ENCODE results near the gene KRTAP10-2.

Gene KRTAP10-2

DNA sequence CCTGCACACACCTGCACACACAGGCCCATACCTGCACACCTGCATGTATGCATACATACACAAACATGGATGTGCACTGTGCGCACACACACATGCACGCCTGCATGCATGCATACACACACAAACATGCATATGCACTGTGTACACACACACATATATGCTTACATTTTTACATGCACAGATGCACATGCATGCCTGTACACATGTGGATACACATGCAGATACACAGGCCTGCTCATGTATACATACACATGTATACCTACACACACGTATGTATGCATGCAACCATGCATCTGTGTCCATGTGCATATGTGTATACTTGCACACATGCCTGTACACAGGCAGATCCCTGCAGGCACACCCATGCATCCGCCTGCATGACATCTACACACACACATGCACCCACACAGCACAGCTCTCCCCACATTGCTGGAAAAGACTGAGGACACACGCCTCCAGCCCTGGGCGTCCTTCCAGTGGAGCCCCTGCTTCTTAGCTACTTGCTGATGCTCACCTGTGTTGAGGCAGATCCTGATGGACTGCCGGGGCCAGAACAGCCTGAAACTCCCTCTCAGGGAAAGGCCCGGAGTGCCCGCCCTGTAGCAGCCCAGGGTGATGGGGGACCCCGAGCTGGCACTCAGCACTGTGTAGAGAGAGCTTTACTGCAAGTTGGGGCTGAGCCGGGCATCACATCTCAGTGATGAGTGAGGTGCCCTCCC, 39.9 kb downstream of the KRTAP10-2 start:
- Histone ChIP-seq H3F3A (ENCODE audit: insufficient read depth) (no peaks in the 10 kb centered on the region), H3K4me2 (ENCODE audit: low read depth, low read length, poor library complexity, severe bottlenecking) (no peak overlapping the region), H3K9me2 (replicated peaks; ENCODE audit: insufficient read depth, low read length) (no peaks in the 10 kb centered on the region), H2AFZ (ENCODE audit: low read depth, low read length, severe bottlenecking) (no peak overlapping the region), H3K9me3 (ENCODE audit: insufficient read depth, low read length) (no peaks in the 10 kb centered on the region), H3K36me3 (ENCODE audit: low read length) (no peaks in the 10 kb centered on the region), H3K27me3 (ENCODE audit: low read length) (no peaks in the 10 kb centered on the region), H3K27ac (ENCODE audit: low read depth, low read length) (no peak overlapping the region), H3K4me3 (ENCODE audit: insufficient read depth, low read length, poor library complexity, severe bottlenecking) (no peak overlapping the region), H3K9ac (ENCODE audit: low read length) (no peak overlapping the region), H3K79me2 (ENCODE audit: insufficient read depth, low read length) (no peaks in the 10 kb centered on the region), H4K20me1 (ENCODE audit: low read depth, low read length) (no peaks in the 10 kb centered on the region)
- TF ChIP-seq, protein P1, sequence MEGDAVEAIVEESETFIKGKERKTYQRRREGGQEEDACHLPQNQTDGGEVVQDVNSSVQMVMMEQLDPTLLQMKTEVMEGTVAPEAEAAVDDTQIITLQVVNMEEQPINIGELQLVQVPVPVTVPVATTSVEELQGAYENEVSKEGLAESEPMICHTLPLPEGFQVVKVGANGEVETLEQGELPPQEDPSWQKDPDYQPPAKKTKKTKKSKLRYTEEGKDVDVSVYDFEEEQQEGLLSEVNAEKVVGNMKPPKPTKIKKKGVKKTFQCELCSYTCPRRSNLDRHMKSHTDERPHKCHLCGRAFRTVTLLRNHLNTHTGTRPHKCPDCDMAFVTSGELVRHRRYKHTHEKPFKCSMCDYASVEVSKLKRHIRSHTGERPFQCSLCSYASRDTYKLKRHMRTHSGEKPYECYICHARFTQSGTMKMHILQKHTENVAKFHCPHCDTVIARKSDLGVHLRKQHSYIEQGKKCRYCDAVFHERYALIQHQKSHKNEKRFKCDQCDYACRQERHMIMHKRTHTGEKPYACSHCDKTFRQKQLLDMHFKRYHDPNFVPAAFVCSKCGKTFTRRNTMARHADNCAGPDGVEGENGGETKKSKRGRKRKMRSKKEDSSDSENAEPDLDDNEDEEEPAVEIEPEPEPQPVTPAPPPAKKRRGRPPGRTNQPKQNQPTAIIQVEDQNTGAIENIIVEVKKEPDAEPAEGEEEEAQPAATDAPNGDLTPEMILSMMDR (IDR thresholded peaks at IDR 0.05; ENCODE audit: insufficient read depth, low read length, poor library complexity, severe bottlenecking) = no peak
- no peak for TF ChIP-seq EZH2phosphoT487 (conservative IDR thresholded peaks at IDR 0.05; ENCODE audit: low read length)

- Histone ChIP-seq H3K9me3 (ENCODE audit: insufficient read depth, low read length) (no peaks in the 10 kb centered on the region), H3K4me2 (ENCODE audit: low read depth, low read length, poor library complexity, severe bottlenecking) (no peak overlapping the region), H3K4me3 (ENCODE audit: insufficient read depth, low read length, poor library complexity, severe bottlenecking) (no peak overlapping the region)
Measured at GRCh38 chr21:44510508-44511218, 40.6 kb downstream of the KRTAP10-2 start.

GRCh38 chr21:44510109-44510507, 41.2 kb downstream of the KRTAP10-2 start:
- no peak overlapping the region for H3K4me3 ChIP-seq (ENCODE audit: insufficient read depth, low read length, poor library complexity, severe bottlenecking)
- TF ChIP-seq, protein P1 (IDR thresholded peaks at IDR 0.05; ENCODE audit: insufficient read depth, low read length, poor library complexity, severe bottlenecking) = no peak
- TF ChIP-seq EZH2phosphoT487 (conservative IDR thresholded peaks at IDR 0.05; ENCODE audit: low read length) = no peak
- no peak overlapping the region for H2AFZ ChIP-seq (ENCODE audit: low read depth, low read length, severe bottlenecking)

More at GRCh38 chr21:44510508-44511218, 40.6 kb downstream of the KRTAP10-2 start:
- Histone ChIP-seq H3K36me3 (ENCODE audit: low read length) (no peaks in the 10 kb centered on the region), H3K27me3 (ENCODE audit: low read length) (no peaks in the 10 kb centered on the region), H3K79me2 (ENCODE audit: insufficient read depth, low read length) (no peaks in the 10 kb centered on the region), H3K27ac (ENCODE audit: low read depth, low read length) (no peak overlapping the region), H3K9me2 (replicated peaks; ENCODE audit: insufficient read depth, low read length) (no peaks in the 10 kb centered on the region), H3K9ac (ENCODE audit: low read length) (no peak overlapping the region), H2AFZ (ENCODE audit: low read depth, low read length, severe bottlenecking) (no peak overlapping the region), H4K20me1 (ENCODE audit: low read depth, low read length) (no peaks in the 10 kb centered on the region), H3F3A (ENCODE audit: insufficient read depth) (no peaks in the 10 kb centered on the region)
- no peak for TF ChIP-seq EZH2phosphoT487 (conservative IDR thresholded peaks at IDR 0.05; ENCODE audit: low read length)
- TF ChIP-seq, protein P1 (IDR thresholded peaks at IDR 0.05; ENCODE audit: insufficient read depth, low read length, poor library complexity, severe bottlenecking) = peak; percentile 80

More at GRCh38 chr21:44510109-44510507, 41.2 kb downstream of the KRTAP10-2 start:
- no peaks in the 10 kb centered on the region for H3K36me3 ChIP-seq (ENCODE audit: low read length)
- H3K79me2 ChIP-seq (ENCODE audit: insufficient read depth, low read length) = no peaks in the 10 kb centered on the region
- no peaks in the 10 kb centered on the region for H4K20me1 ChIP-seq (ENCODE audit: low read depth, low read length)
- H3K27ac ChIP-seq (ENCODE audit: low read depth, low read length) = no peak overlapping the region
- H3K4me2 ChIP-seq (ENCODE audit: low read depth, low read length, poor library complexity, severe bottlenecking) = no peak overlapping the region
- no peaks in the 10 kb centered on the region for H3K9me2 ChIP-seq (replicated peaks; ENCODE audit: insufficient read depth, low read length)
- H3K9me3 ChIP-seq (ENCODE audit: insufficient read depth, low read length) = no peaks in the 10 kb centered on the region
- no peak overlapping the region for H3K9ac ChIP-seq (ENCODE audit: low read length)
- H3K27me3 ChIP-seq (ENCODE audit: low read length) = no peaks in the 10 kb centered on the region
- H3F3A ChIP-seq (ENCODE audit: insufficient read depth) = no peaks in the 10 kb centered on the region
